CD14-positive monocyte (primary cell): ENCODE data around the gene NCOA7. TPM values are rescaled to one million over a fixed set of nuclear protein-coding genes. Genes with fewer than 3 reads are reported as not detected.

ENCODE experiments used
- DNase-seq, 3 donors: peaks; one replicate each; pipeline ENCODE4 v3.0.0-alpha.2; 2011 to 2022
- H2AFZ ChIP-seq: 2 replicates; pipeline ENCODE4 v1.6.0; 2012; ENCODE audit warnings: mild to moderate bottlenecking, low read depth, low read length, inconsistent platforms; ENCODE audit not compliant: insufficient read depth, poor library complexity, severe bottlenecking
- H3K27ac ChIP-seq, 2 donors: 1 replicate in 1 of 2; 2 replicates in 1 of 2; pipeline ENCODE4 v1.5.1; 2012 to 2013; ENCODE audit warnings: low read length in 2 of 2, control low read depth in 1 of 2, inconsistent platforms in 1 of 2, low read depth in 1 of 2, mild to moderate bottlenecking in 1 of 2
- H3K27me3 ChIP-seq, 2 donors: one replicate each; pipeline versions ENCODE4 v1.6.0 to v1.6.1; 2011 to 2013; ENCODE audit warnings: low read length in 2 of 2; ENCODE audit not compliant: control insufficient read depth in 2 of 2, insufficient read depth in 2 of 2
- H3K36me3 ChIP-seq, 2 donors: replicated peaks in 1 of 2; 1 replicate in 1 of 2; 2 replicates in 1 of 2; pipeline versions ENCODE4 v1.5.1 to v1.6.1; 2012 to 2013; ENCODE audit warnings: low read length in 2 of 2, control low read depth in 1 of 2, inconsistent platforms in 1 of 2, mild to moderate bottlenecking in 1 of 2; ENCODE audit not compliant: insufficient read depth in 2 of 2, control insufficient read depth in 1 of 2
- H3K4me1 ChIP-seq, 2 donors: 1 replicate in 1 of 2; 2 replicates in 1 of 2; pipeline versions ENCODE4 v1.5.1 to v1.6.1; 2012 to 2013; ENCODE audit warnings: low read length in 2 of 2, control low read depth in 1 of 2, inconsistent platforms in 1 of 2, mild to moderate bottlenecking in 1 of 2, moderate library complexity in 1 of 2; ENCODE audit not compliant: insufficient read depth in 2 of 2, control insufficient read depth in 1 of 2
- H3K4me2 ChIP-seq: replicated peaks from 2 replicates; pipeline ENCODE3; 2012; ENCODE audit warnings: low read length, moderate library complexity, mild to moderate bottlenecking; ENCODE audit not compliant: poor library complexity, severe bottlenecking; ENCODE audit errors: extremely low read depth
- H3K4me3 ChIP-seq, 3 experiments: fragments of 200-600 bp in 1 of 3; sonication (generic) in 1 of 3; replicated peaks in 1 of 3; 1 replicate in 2 of 3; 2 replicates in 1 of 3; pipeline ENCODE4 v1.5.1; 2011 to 2013; ENCODE audit warnings: low read length in 3 of 3, mild to moderate bottlenecking in 3 of 3, control low read depth in 2 of 3, low read depth in 2 of 3, inconsistent platforms in 1 of 3, moderate library complexity in 1 of 3
- H3K79me2 ChIP-seq: 2 replicates; pipeline ENCODE4 v1.6.0; 2012; ENCODE audit warnings: mild to moderate bottlenecking, control low read depth, inconsistent platforms, low read length, moderate library complexity; ENCODE audit not compliant: insufficient read depth
- H3K9ac ChIP-seq: 2 replicates; pipeline ENCODE4 v1.6.0; 2017; ENCODE audit warnings: low read length, mild to moderate bottlenecking; ENCODE audit not compliant: insufficient read depth, poor library complexity, severe bottlenecking
- H3K9me3 ChIP-seq, 2 donors: replicated peaks in 1 of 2; 1 replicate in 1 of 2; 2 replicates in 1 of 2; pipeline versions ENCODE4 v1.5.1 to v1.6.1; 2012 to 2013; ENCODE audit warnings: low read length in 2 of 2, control low read depth in 1 of 2; ENCODE audit not compliant: control insufficient read depth in 1 of 2, insufficient read depth in 1 of 2
- H4K20me1 ChIP-seq: 2 replicates; pipeline ENCODE4 v1.6.0; 2012; ENCODE audit warnings: mild to moderate bottlenecking, low read length, control low read depth, moderate library complexity; ENCODE audit not compliant: insufficient read depth
- H3K27ac Mint-ChIP-seq, 7 donors: one replicate each; pipeline ENCODE4 v1.8.0; 2020; ENCODE audit warnings: mild to moderate bottlenecking in 7 of 7, mixed read lengths in 7 of 7, moderate library complexity in 6 of 7, inconsistent platforms in 2 of 7
- H3K27me3 Mint-ChIP-seq, 3 donors: one replicate each; pipeline ENCODE4 v1.8.0; 2021 to 2022; ENCODE audit warnings: low read depth in 3 of 3, mild to moderate bottlenecking in 3 of 3, mixed read lengths in 3 of 3, moderate library complexity in 3 of 3, inconsistent platforms in 1 of 3
- H3K36me3 Mint-ChIP-seq, 2 donors: one replicate each; pipeline ENCODE4 v1.8.0; 2020; ENCODE audit warnings: mixed read lengths in 2 of 2, inconsistent platforms in 1 of 2, mild to moderate bottlenecking in 1 of 2
- H3K4me1 Mint-ChIP-seq: one replicate; pipeline ENCODE4 v1.8.0; 2020; ENCODE audit warnings: mild to moderate bottlenecking, mixed read lengths
- H3K4me3 Mint-ChIP-seq, 2 donors: one replicate each; pipeline ENCODE4 v1.8.0; 2020; ENCODE audit warnings: mild to moderate bottlenecking in 2 of 2, mixed read lengths in 2 of 2, moderate library complexity in 1 of 2
- H3K9me3 Mint-ChIP-seq, 7 donors: one replicate each; pipeline ENCODE4 v1.8.0; 2020 to 2022; ENCODE audit warnings: mixed read lengths in 7 of 7, mild to moderate bottlenecking in 6 of 7, moderate library complexity in 6 of 7, inconsistent platforms in 2 of 7
- CTCF ChIP-seq: fragments of 200-600 bp; IDR thresholded peaks from one replicate; pipeline ENCODE4 v1.8.0; 2022; ENCODE audit warnings: antibody characterized with exemption, mild to moderate bottlenecking
- WGBS: methylation state at CpG from one replicate; pipeline ENCODE4 v1.1.5; 2013; ENCODE audit warnings: missing lambda C conversion rate; ENCODE audit not compliant: insufficient coverage; 5-methylcytosine and 5-hydroxymethylcytosine counted together
- intact Hi-C, 2 donors: fragments of 100-400 bp; cut with micrococcal nuclease; formaldehyde crosslinking; loops; one replicate each; pipeline versions ENCODE4 v1.15.0 to v1.15.1; 2023
- polyA plus RNA-seq, 3 donors: library from polyadenylated mRNA; depleted of rRNA in 1 of 3; unstranded in 2 of 3; stranded (reverse) in 1 of 3; fragments of 300-500 nt in 2 of 3; fragments of >200 nt in 1 of 3; fragmentation: Illumina TruSeq in 2 of 3; gene quantifications; 1 replicate in 2 of 3; 2 replicates in 1 of 3; pipeline ENCODE4 v1.2.3, GENCODE V29; 2012 to 2021

NCOA7 gene
- polyA plus RNA-seq, 3 donors, result 8.3 to 21.9 (median 11.2) TPM

GRCh38 chr6:125792680-125793079 is 1.9 kb downstream of the NCOA7 start:
- Histone ChIP-seq H4K20me1 (no peaks in the 10 kb centered on the region), H3K4me3 (no peak overlapping the region), H3K4me2 (peak overlapping the region; percentile 99), H3K36me3 (no peaks in the 10 kb centered on the region), H3K9ac (no peak overlapping the region), H3K4me1 (peaks cover 28 to 42% of the 10 kb centered on the region in 2 donors), H2AFZ (no peak overlapping the region), H3K79me2 (peaks cover 68% of the 10 kb centered on the region), H3K9me3 (no peaks in the 10 kb centered on the region), H3K27me3 (no peaks in the 10 kb centered on the region), H3K27ac (no peak overlapping the region)
- Mint-ChIP-seq H3K27ac (peak overlapping the region in 1 of 7 donors; percentile 30), H3K9me3 (no peaks in the 10 kb centered on the region), H3K4me3 (no peak overlapping the region), H3K27me3 (no peaks in the 10 kb centered on the region), H3K36me3 (peaks cover 0 to 3% of the 10 kb centered on the region in 2 donors), H3K4me1 (peaks cover 50% of the 10 kb centered on the region)
- no peak for DNase-seq
- intact Hi-C loops, result loop anchor here in 1 of 2 donors (10.0 kb wide), 1 partner anchor 52 kb away; no protein-coding TSS in a partner anchor
- TF ChIP-seq CTCF, result no peak

GRCh38 chr6:125793280-125793679 is 2.5 kb downstream of the NCOA7 start:
- Mint-ChIP-seq H3K36me3 (peaks cover 0 to 3% of the 10 kb centered on the region in 2 donors), H3K27ac (peak overlapping the region in 2 of 7 donors; percentile 25 to 45), H3K27me3 (no peaks in the 10 kb centered on the region), H3K9me3 (no peaks in the 10 kb centered on the region), H3K4me3 (no peak overlapping the region), H3K4me1 (peaks cover 56% of the 10 kb centered on the region)
- WGBS, result 60% methylated on average over 1 of the region's 2 CpGs
- Histone ChIP-seq H3K4me2 (no peak overlapping the region), H2AFZ (no peak overlapping the region), H3K9me3 (no peaks in the 10 kb centered on the region), H3K9ac (no peak overlapping the region), H3K79me2 (peaks cover 71% of the 10 kb centered on the region), H3K4me1 (peaks cover 34 to 48% of the 10 kb centered on the region in 2 donors), H3K4me3 (no peak overlapping the region), H4K20me1 (no peaks in the 10 kb centered on the region), H3K27ac (no peak overlapping the region), H3K36me3 (no peaks in the 10 kb centered on the region), H3K27me3 (no peaks in the 10 kb centered on the region)
- DNase-seq, result no peak
- intact Hi-C loops, result loop anchor here in 1 of 2 donors (10.0 kb wide), 1 partner anchor 52 kb away; no protein-coding TSS in a partner anchor
- no peak for TF ChIP-seq CTCF
